Ascending aorta (tissue), 2 donors: ENCODE results near the gene BBS9. TPM values are rescaled to one million over a fixed set of nuclear protein-coding genes. Genes with fewer than 3 reads are reported as not detected.

Experiments used
- DNase-seq, 2 donors: peaks; one replicate each; pipeline ENCODE4 v3.0.0-alpha.2; 2019; ENCODE audit warnings: low spot score in 2 of 2
- H3K27ac ChIP-seq, 2 donors: fragments of 200-600 bp; sonication (generic); one replicate each; pipeline ENCODE4 v1.5.1; 2016 to 2017; ENCODE audit warnings: mild to moderate bottlenecking in 1 of 2
- H3K27me3 ChIP-seq: fragments of 200-600 bp; sonication (generic); one replicate; pipeline ENCODE4 v1.5.1; 2017
- H3K36me3 ChIP-seq, 2 donors: fragments of 200-600 bp; sonication (generic); one replicate each; pipeline ENCODE4 v1.5.1; 2016
- H3K4me1 ChIP-seq, 2 donors: fragments of 200-600 bp; sonication (generic); one replicate each; pipeline ENCODE4 v1.5.1; 2016 to 2017; ENCODE audit warnings: mild to moderate bottlenecking in 1 of 2
- H3K4me3 ChIP-seq, 2 donors: fragments of 200-600 bp; sonication (generic); one replicate each; pipeline ENCODE4 v1.5.1; 2016 to 2017; ENCODE audit warnings: mild to moderate bottlenecking in 1 of 2
- H3K9me3 ChIP-seq, 2 donors: fragments of 200-600 bp; sonication (generic); one replicate each; pipeline ENCODE4 v1.5.1; 2016
- CTCF ChIP-seq, 3 experiments: fragments of 200-600 bp in 2 of 3; fragments of 450-650 bp in 1 of 3; sonication (generic) in 2 of 3; IDR thresholded peaks; one replicate each; pipeline ENCODE4 v1.5.1; 2016 to 2019; ENCODE audit warnings: antibody characterized with exemption in 3 of 3, mild to moderate bottlenecking in 1 of 3, moderate library complexity in 1 of 3
- intact Hi-C: fragments of 100-400 bp; cut with DNase I; formaldehyde crosslinking; loops from one replicate; pipeline ENCODE4 v1.15.1; 2023
- total RNA-seq: library from RNA; depleted of rRNA; stranded (reverse); fragments of >200 nt; gene quantifications from one replicate; pipeline ENCODE4 v1.1.0, GENCODE V29; 2016

BBS9 gene
- total RNA-seq, 1 donor from 2014 or later = 23.3 TPM

- Histone ChIP-seq H3K4me3 (no peak overlapping the region), H3K27me3 (no peaks in the 10 kb centered on the region), H3K9me3 (no peaks in the 10 kb centered on the region), H3K4me1 (no peaks in the 10 kb centered on the region), H3K27ac (no peak overlapping the region), H3K36me3 (no peaks in the 10 kb centered on the region)
- DNase-seq = no peak
- TF ChIP-seq CTCF (IDR thresholded peaks at IDR 0.05) = no peak
- intact Hi-C loops = no loop called here
These were observed 452.7 kb downstream of the BBS9 start for GRCh38 chr7:33582104-33582503.

GRCh38 chr7:33582533-33582932, 453.2 kb downstream of the BBS9 start:
- Histone ChIP-seq H3K4me3 (no peak overlapping the region), H3K9me3 (no peaks in the 10 kb centered on the region), H3K27me3 (no peaks in the 10 kb centered on the region), H3K27ac (no peak overlapping the region), H3K36me3 (no peaks in the 10 kb centered on the region), H3K4me1 (no peaks in the 10 kb centered on the region)
- TF ChIP-seq CTCF (IDR thresholded peaks at IDR 0.05) = no peak
- no peak for DNase-seq
- intact Hi-C loops = no loop called here

- no peak for TF ChIP-seq CTCF (IDR thresholded peaks at IDR 0.05)
- intact Hi-C loops = no loop called here
- H3K36me3 ChIP-seq = no peaks in the 10 kb centered on the region
- H3K4me1 ChIP-seq = no peaks in the 10 kb centered on the region
- no peak overlapping the region for H3K27ac ChIP-seq
- no peaks in the 10 kb centered on the region for H3K27me3 ChIP-seq
- DNase-seq = no peak
- no peak overlapping the region for H3K4me3 ChIP-seq
- no peaks in the 10 kb centered on the region for H3K9me3 ChIP-seq
These were observed 460.5 kb downstream of the BBS9 start for GRCh38 chr7:33589911-33590310.

GRCh38 chr7:33590916-33591315, 461.6 kb downstream of the BBS9 start:
- intact Hi-C loops = no loop called here
- H3K9me3 ChIP-seq = no peaks in the 10 kb centered on the region
- no peak overlapping the region for H3K27ac ChIP-seq
- no peak for DNase-seq
- H3K4me1 ChIP-seq = no peaks in the 10 kb centered on the region
- no peak overlapping the region for H3K4me3 ChIP-seq
- no peaks in the 10 kb centered on the region for H3K36me3 ChIP-seq
- TF ChIP-seq CTCF (IDR thresholded peaks at IDR 0.05) = no peak
- H3K27me3 ChIP-seq = no peaks in the 10 kb centered on the region

- no peak overlapping the region for H3K4me3 ChIP-seq
- no peaks in the 10 kb centered on the region for H3K4me1 ChIP-seq
- H3K27ac ChIP-seq = no peak overlapping the region
- H3K27me3 ChIP-seq = no peaks in the 10 kb centered on the region
- intact Hi-C loops = no loop called here
- no peak for DNase-seq
- no peak for TF ChIP-seq CTCF (IDR thresholded peaks at IDR 0.05)
- no peaks in the 10 kb centered on the region for H3K36me3 ChIP-seq
- no peaks in the 10 kb centered on the region for H3K9me3 ChIP-seq
These were observed 462.1 kb downstream of the BBS9 start for GRCh38 chr7:33591490-33591889.

- no peaks in the 10 kb centered on the region for H3K9me3 ChIP-seq
- no peaks in the 10 kb centered on the region for H3K36me3 ChIP-seq
- TF ChIP-seq CTCF (IDR thresholded peaks at IDR 0.05) = no peak
- intact Hi-C loops = no loop called here
- no peaks in the 10 kb centered on the region for H3K27me3 ChIP-seq
- no peak overlapping the region for H3K27ac ChIP-seq
- H3K4me3 ChIP-seq = no peak overlapping the region
- DNase-seq = no peak
- no peaks in the 10 kb centered on the region for H3K4me1 ChIP-seq
These were observed 463.4 kb downstream of the BBS9 start for GRCh38 chr7:33592718-33593117.
